OCI-LY3 (cell line): Measurements from ENCODE around the gene KRTAP5-4.

Experiments
- EZH2phosphoT487 ChIP-seq: fragments of 200-600 bp; shearing (Covaris generic); IDR thresholded peaks from 2 replicates; pipeline ENCODE4 v1.6.1; 2018; ENCODE audit warnings: antibody characterized with exemption, mixed run types, low read depth
- TF ChIP-seq, protein P1 (sequence below): fragments of 200-600, 300-600 bp; sonication (generic); IDR thresholded peaks from 2 replicates; pipeline ENCODE4 v1.5.1; 2014; ENCODE audit warnings: antibody characterized with exemption, low read length, low read depth

DNA sequence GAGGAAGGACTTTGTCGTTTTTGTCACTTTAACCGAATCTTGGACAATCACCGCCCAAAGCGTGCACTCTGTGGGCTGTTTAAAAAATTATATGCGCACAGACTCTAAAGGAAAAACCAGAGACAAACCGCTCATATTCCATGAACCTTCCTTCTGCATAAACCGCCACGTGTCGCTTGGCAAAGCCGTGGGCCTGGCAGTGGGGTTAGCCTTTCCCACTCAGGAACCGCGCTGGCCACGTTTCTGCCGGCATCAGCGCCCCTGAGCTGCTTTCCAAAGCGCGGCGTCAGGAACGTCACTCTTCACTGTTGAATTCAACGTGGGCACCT lies 30.5 kb upstream of the KRTAP5-4 start:
- TF ChIP-seq, protein P1, sequence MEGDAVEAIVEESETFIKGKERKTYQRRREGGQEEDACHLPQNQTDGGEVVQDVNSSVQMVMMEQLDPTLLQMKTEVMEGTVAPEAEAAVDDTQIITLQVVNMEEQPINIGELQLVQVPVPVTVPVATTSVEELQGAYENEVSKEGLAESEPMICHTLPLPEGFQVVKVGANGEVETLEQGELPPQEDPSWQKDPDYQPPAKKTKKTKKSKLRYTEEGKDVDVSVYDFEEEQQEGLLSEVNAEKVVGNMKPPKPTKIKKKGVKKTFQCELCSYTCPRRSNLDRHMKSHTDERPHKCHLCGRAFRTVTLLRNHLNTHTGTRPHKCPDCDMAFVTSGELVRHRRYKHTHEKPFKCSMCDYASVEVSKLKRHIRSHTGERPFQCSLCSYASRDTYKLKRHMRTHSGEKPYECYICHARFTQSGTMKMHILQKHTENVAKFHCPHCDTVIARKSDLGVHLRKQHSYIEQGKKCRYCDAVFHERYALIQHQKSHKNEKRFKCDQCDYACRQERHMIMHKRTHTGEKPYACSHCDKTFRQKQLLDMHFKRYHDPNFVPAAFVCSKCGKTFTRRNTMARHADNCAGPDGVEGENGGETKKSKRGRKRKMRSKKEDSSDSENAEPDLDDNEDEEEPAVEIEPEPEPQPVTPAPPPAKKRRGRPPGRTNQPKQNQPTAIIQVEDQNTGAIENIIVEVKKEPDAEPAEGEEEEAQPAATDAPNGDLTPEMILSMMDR = no peak
- no peak for TF ChIP-seq EZH2phosphoT487
